Neuronal stem cell (in vitro differentiated cells): ENCODE results near the gene SDCCAG8.

ENCODE experiments used
- DNase-seq: peaks from one replicate; pipeline ENCODE4 v3.0.0-alpha.2; 2013; ENCODE audit warnings: low spot score
- H2AFZ ChIP-seq: one replicate; pipeline ENCODE4 v1.6.1; 2013; ENCODE audit warnings: mild to moderate bottlenecking, low read length, inconsistent platforms
- H2AK5ac ChIP-seq: 2 replicates; pipeline ENCODE4 v1.6.1; 2013; ENCODE audit warnings: low read depth, mild to moderate bottlenecking, inconsistent platforms, low read length, moderate library complexity, mixed read lengths
- H2BK120ac ChIP-seq: 2 replicates; pipeline ENCODE4 v1.6.1; 2013; ENCODE audit warnings: low read depth, mild to moderate bottlenecking, inconsistent platforms, low read length, moderate library complexity, mixed read lengths
- H2BK12ac ChIP-seq: one replicate; pipeline ENCODE4 v1.6.1; 2013; ENCODE audit warnings: low read length, inconsistent platforms
- H2BK15ac ChIP-seq: 2 replicates; pipeline ENCODE4 v1.6.1; 2013; ENCODE audit warnings: mild to moderate bottlenecking, low read length, inconsistent platforms, mixed read lengths
- H2BK5ac ChIP-seq: one replicate; pipeline ENCODE4 v1.6.1; 2013; ENCODE audit warnings: inconsistent platforms, mild to moderate bottlenecking, low read length, moderate library complexity
- H3K14ac ChIP-seq: one replicate; pipeline ENCODE4 v1.6.1; 2013; ENCODE audit warnings: low read length, inconsistent platforms
- H3K18ac ChIP-seq: 2 replicates; pipeline ENCODE4 v1.6.1; 2013; ENCODE audit warnings: low read length, inconsistent platforms
- H3K23ac ChIP-seq: 2 replicates; pipeline ENCODE4 v1.6.1; 2013; ENCODE audit warnings: low read depth, mild to moderate bottlenecking, mixed read lengths, low read length, inconsistent platforms; ENCODE audit not compliant: poor library complexity
- H3K27ac ChIP-seq: replicated peaks from 3 replicates; pipeline ENCODE4 v1.5.1; 2013; ENCODE audit warnings: low read length, inconsistent platforms
- H3K27me3 ChIP-seq, 3 experiments: 2 replicates each; pipeline ENCODE4 v1.6.1; 2013; ENCODE audit warnings: low read length in 3 of 3, mild to moderate bottlenecking in 2 of 3, inconsistent platforms in 1 of 3, low read depth in 1 of 3, mixed read lengths in 1 of 3, moderate library complexity in 1 of 3; ENCODE audit not compliant: control insufficient read depth in 3 of 3, insufficient read depth in 3 of 3
- H3K36me3 ChIP-seq, 2 donors: replicated peaks in 1 of 2; 2 replicates each; pipeline ENCODE4 v1.6.1; 2013; ENCODE audit warnings: low read length in 2 of 2; ENCODE audit not compliant: control insufficient read depth in 2 of 2, insufficient read depth in 2 of 2
- H3K4ac ChIP-seq: 2 replicates; pipeline ENCODE4 v1.6.1; 2013; ENCODE audit warnings: inconsistent platforms, mild to moderate bottlenecking, low read length, moderate library complexity
- H3K4me1 ChIP-seq, 2 donors: 1 replicate in 1 of 2; 2 replicates in 1 of 2; pipeline ENCODE4 v1.6.1; 2013; ENCODE audit warnings: low read length in 2 of 2, low read depth in 1 of 2; ENCODE audit not compliant: control insufficient read depth in 2 of 2, insufficient read depth in 1 of 2
- H3K4me2 ChIP-seq: one replicate; pipeline ENCODE4 v1.6.1; 2013; ENCODE audit warnings: mild to moderate bottlenecking, low read length, inconsistent platforms; ENCODE audit not compliant: insufficient read depth, poor library complexity, severe bottlenecking
- H3K4me3 ChIP-seq, 2 donors: 2 replicates each; pipeline ENCODE4 v1.5.1; 2013; ENCODE audit warnings: low read length in 2 of 2, mild to moderate bottlenecking in 2 of 2, inconsistent platforms in 1 of 2, moderate library complexity in 1 of 2
- H3K79me1 ChIP-seq: one replicate; pipeline ENCODE4 v1.6.1; 2013; ENCODE audit warnings: low read depth, mild to moderate bottlenecking, inconsistent platforms, low read length, moderate library complexity
- H3K9ac ChIP-seq: one replicate; pipeline ENCODE4 v1.6.1; 2013; ENCODE audit warnings: mild to moderate bottlenecking, low read depth, low read length, inconsistent platforms; ENCODE audit not compliant: poor library complexity
- H3K9me3 ChIP-seq, 2 donors: replicated peaks in 1 of 2; 2 replicates each; pipeline versions ENCODE3 to v1.6.1; 2013; ENCODE audit warnings: low read length in 2 of 2, mild to moderate bottlenecking in 2 of 2, inconsistent platforms in 1 of 2, low read depth in 1 of 2, mixed read lengths in 1 of 2, moderate library complexity in 1 of 2; ENCODE audit not compliant: control insufficient read depth in 2 of 2, insufficient read depth in 1 of 2
- H4K8ac ChIP-seq: one replicate; pipeline ENCODE4 v1.6.1; 2013; ENCODE audit warnings: low read depth, mild to moderate bottlenecking, inconsistent platforms, low read length, moderate library complexity
- H4K91ac ChIP-seq: one replicate; pipeline ENCODE4 v1.6.1; 2013; ENCODE audit warnings: low read length, low read depth, mild to moderate bottlenecking, inconsistent platforms; ENCODE audit not compliant: poor library complexity
- WGBS, 2 donors: extraction: QIAGEN DNeasy Blood & Tissue Kit; methylation state at CpG; one replicate each; pipeline ENCODE4 v1.1.7; 2013; ENCODE audit warnings: missing lambda C conversion rate in 2 of 2, mixed read lengths in 1 of 2; ENCODE audit not compliant: insufficient read length in 2 of 2, insufficient replicate concordance in 1 of 2; ENCODE audit errors: extremely low coverage in 2 of 2; 5-methylcytosine and 5-hydroxymethylcytosine counted together

Gene SDCCAG8

GRCh38 chr1:243216741-243217140 is 39.1 kb upstream of the SDCCAG8 start:
- Histone ChIP-seq H3K9me3 (peaks cover 3 to 9% of the 10 kb centered on the region in 2 donors), H2BK15ac (no peak overlapping the region), H3K14ac (no peak overlapping the region), H2BK5ac (no peak overlapping the region), H3K4ac (no peak overlapping the region), H3K4me3 (no peak overlapping the region), H2AK5ac (no peak overlapping the region), H4K8ac (no peak overlapping the region), H4K91ac (no peak overlapping the region), H3K36me3 (peaks cover 11 to 90% of the 10 kb centered on the region in 2 donors), H2BK12ac (no peak overlapping the region), H3K27ac (no peak overlapping the region), H3K27me3 (no peaks in the 10 kb centered on the region), H3K23ac (no peak overlapping the region), H2BK120ac (no peak overlapping the region), H3K9ac (no peak overlapping the region), H3K79me1 (no peaks in the 10 kb centered on the region), H3K18ac (no peak overlapping the region), H2AFZ (no peak overlapping the region), H3K4me2 (no peak overlapping the region), H3K4me1 (no peaks in the 10 kb centered on the region)
- no CpG with 5 or more reads among the region's 2 CpGs for WGBS, 2 donors
- no peak for DNase-seq

- Histone ChIP-seq H3K4ac (no peak overlapping the region), H3K18ac (no peak overlapping the region), H3K79me1 (no peaks in the 10 kb centered on the region), H3K9me3 (peaks cover 3 to 9% of the 10 kb centered on the region in 2 donors), H3K4me2 (no peak overlapping the region), H2AK5ac (no peak overlapping the region), H3K4me1 (no peaks in the 10 kb centered on the region), H4K91ac (no peak overlapping the region), H3K4me3 (no peak overlapping the region), H2BK5ac (no peak overlapping the region), H3K27me3 (no peaks in the 10 kb centered on the region), H3K27ac (no peak overlapping the region), H2BK120ac (no peak overlapping the region), H3K14ac (no peak overlapping the region), H2BK12ac (no peak overlapping the region), H2AFZ (no peak overlapping the region), H3K9ac (no peak overlapping the region), H4K8ac (no peak overlapping the region), H3K23ac (no peak overlapping the region), H2BK15ac (no peak overlapping the region), H3K36me3 (peaks cover 11 to 90% of the 10 kb centered on the region in 2 donors)
- no peak for DNase-seq
- WGBS, 2 donors, result no CpG with 5 or more reads among the region's 2 CpGs
These were observed 38.5 kb upstream of the SDCCAG8 start for GRCh38 chr1:243217349-243217748.

- Histone ChIP-seq H3K27me3 (no peaks in the 10 kb centered on the region), H2AK5ac (no peak overlapping the region), H3K4me3 (no peak overlapping the region), H3K18ac (no peak overlapping the region), H3K23ac (no peak overlapping the region), H3K36me3 (peaks cover 11 to 90% of the 10 kb centered on the region in 2 donors), H4K91ac (no peak overlapping the region), H3K79me1 (no peaks in the 10 kb centered on the region), H3K9ac (no peak overlapping the region), H2BK120ac (no peak overlapping the region), H2BK5ac (no peak overlapping the region), H3K14ac (no peak overlapping the region), H2AFZ (no peak overlapping the region), H3K4me2 (no peak overlapping the region), H2BK12ac (no peak overlapping the region), H3K9me3 (peaks cover 3 to 14% of the 10 kb centered on the region in 2 donors), H4K8ac (no peak overlapping the region), H3K27ac (no peak overlapping the region), H3K4me1 (no peaks in the 10 kb centered on the region), H3K4ac (no peak overlapping the region), H2BK15ac (no peak overlapping the region)
- no peak for DNase-seq
These were observed 37.8 kb upstream of the SDCCAG8 start for GRCh38 chr1:243218059-243218458.

- H2BK120ac ChIP-seq, result no peak overlapping the region
- H3K4me1 ChIP-seq, result no peaks in the 10 kb centered on the region
- H3K9ac ChIP-seq, result no peak overlapping the region
- no peak overlapping the region for H2AFZ ChIP-seq
- no peak overlapping the region for H3K4me2 ChIP-seq
- no peak overlapping the region for H3K4ac ChIP-seq
- no peaks in the 10 kb centered on the region for H3K27me3 ChIP-seq
- H3K27ac ChIP-seq, result no peak overlapping the region
- no peak overlapping the region for H2AK5ac ChIP-seq
- H3K36me3 ChIP-seq, result peaks cover 5 to 48% of the 10 kb centered on the region in 2 donors
- no peak overlapping the region for H3K4me3 ChIP-seq
- H3K79me1 ChIP-seq, result peaks cover 4% of the 10 kb centered on the region
- no peak overlapping the region for H3K18ac ChIP-seq
- H2BK15ac ChIP-seq, result no peak overlapping the region
- WGBS, 2 donors, result no CpG with 5 or more reads among the region's 2 CpGs
- H2BK5ac ChIP-seq, result no peak overlapping the region
- no peak overlapping the region for H4K8ac ChIP-seq
- no peak for DNase-seq
- H4K91ac ChIP-seq, result no peak overlapping the region
- H3K23ac ChIP-seq, result no peak overlapping the region
- peaks cover 5 to 61% of the 10 kb centered on the region in 2 donors for H3K9me3 ChIP-seq
- no peak overlapping the region for H2BK12ac ChIP-seq
- H3K14ac ChIP-seq, result no peak overlapping the region
These were observed 28.2 kb upstream of the SDCCAG8 start for GRCh38 chr1:243227622-243228021.
